Measurements from ENCODE around the gene GNAI3. TPM values are rescaled to one million over a fixed set of nuclear protein-coding genes. Genes with fewer than 3 reads are reported as not detected.

Gene GNAI3
- total and polyA plus RNA-seq, 2 donors (not counting 1 experiment from before 2014, with no cell fraction given) = 11.4 to 14.4 TPM

- DNase-seq (ENCODE audit: low read depth in 2 of 2) = no peak
- Histone ChIP-seq H3K36me3 (ENCODE audit: control insufficient read depth, insufficient read depth, low read length) (no peaks in the 10 kb centered on the region), H3K4me2 (ENCODE audit: extremely low read depth, insufficient read depth, low read length) (no peak overlapping the region), H3K9me3 (ENCODE audit: control insufficient read depth, insufficient read depth, low read depth, low read length) (no peaks in the 10 kb centered on the region), H3K9ac (ENCODE audit: insufficient read depth, low read length) (no peak overlapping the region), H3K79me2 (ENCODE audit: control insufficient read depth, insufficient read depth, low read length) (peaks cover 98% of the 10 kb centered on the region), H4K20me1 (ENCODE audit: control insufficient read depth, extremely low read depth, insufficient read depth, low read length) (no peaks in the 10 kb centered on the region), H3K4me3 (replicated peaks in 1 of 4; ENCODE audit: control extremely low read depth in 1 of 4, insufficient read depth in 1 of 4, low read depth in 3 of 4, low read length in 4 of 4) (no peak overlapping the region), H3K4me1 (ENCODE audit: control insufficient read depth, extremely low read depth, insufficient read depth, low read length) (peaks cover 6% of the 10 kb centered on the region), H3K27ac (ENCODE audit: insufficient read depth, low read length) (no peak overlapping the region), H3K27me3 (ENCODE audit: control insufficient read depth, insufficient read depth, low read length) (no peaks in the 10 kb centered on the region), H2AFZ (ENCODE audit: low read length) (no peak overlapping the region)
- TF ChIP-seq EZH2 (IDR thresholded peaks at IDR 0.05; ENCODE audit: low read length, missing control alignments) = no peak
- TF ChIP-seq CTCF (conservative IDR thresholded peaks at IDR 0.05 in 1 of 2, IDR thresholded peaks at IDR 0.05 in 1 of 2; ENCODE audit: low read depth in 1 of 2, low read length in 2 of 2) = no peak
Observed at GRCh38 chr1:109559995-109560394, 11.6 kb downstream of the GNAI3 start.

- no peak overlapping the region for H3K4me3 ChIP-seq (replicated peaks in 1 of 4; ENCODE audit: control extremely low read depth in 1 of 4, insufficient read depth in 1 of 4, low read depth in 3 of 4, low read length in 4 of 4)
- peaks cover 1% of the 10 kb centered on the region for H4K20me1 ChIP-seq (ENCODE audit: control insufficient read depth, extremely low read depth, insufficient read depth, low read length)
- no peaks in the 10 kb centered on the region for H3K27me3 ChIP-seq (ENCODE audit: control insufficient read depth, insufficient read depth, low read length)
- DNase-seq (ENCODE audit: low read depth in 2 of 2) = no peak
- TF ChIP-seq CTCF (conservative IDR thresholded peaks at IDR 0.05 in 1 of 2, IDR thresholded peaks at IDR 0.05 in 1 of 2; ENCODE audit: low read depth in 1 of 2, low read length in 2 of 2) (no peak), EZH2 (IDR thresholded peaks at IDR 0.05; ENCODE audit: low read length, missing control alignments) (no peak)
- no peaks in the 10 kb centered on the region for H3K9me3 ChIP-seq (ENCODE audit: control insufficient read depth, insufficient read depth, low read depth, low read length)
- no peak overlapping the region for H3K4me2 ChIP-seq (ENCODE audit: extremely low read depth, insufficient read depth, low read length)
- H3K9ac ChIP-seq (ENCODE audit: insufficient read depth, low read length) = no peak overlapping the region
- no peak overlapping the region for H3K27ac ChIP-seq (ENCODE audit: insufficient read depth, low read length)
- no peaks in the 10 kb centered on the region for H3K36me3 ChIP-seq (ENCODE audit: control insufficient read depth, insufficient read depth, low read length)
- peaks cover 99% of the 10 kb centered on the region for H3K79me2 ChIP-seq (ENCODE audit: control insufficient read depth, insufficient read depth, low read length)
- peaks cover 4% of the 10 kb centered on the region for H3K4me1 ChIP-seq (ENCODE audit: control insufficient read depth, extremely low read depth, insufficient read depth, low read length)
- H2AFZ ChIP-seq (ENCODE audit: low read length) = no peak overlapping the region
Observed at GRCh38 chr1:109564194-109564878, 15.9 kb downstream of the GNAI3 start.

GRCh38 chr1:109565241-109565640 lies 16.8 kb downstream of the GNAI3 start:
- Histone ChIP-seq H3K36me3 (ENCODE audit: control insufficient read depth, insufficient read depth, low read length) (no peaks in the 10 kb centered on the region), H3K27ac (ENCODE audit: insufficient read depth, low read length) (no peak overlapping the region), H3K9ac (ENCODE audit: insufficient read depth, low read length) (no peak overlapping the region), H3K9me3 (ENCODE audit: control insufficient read depth, insufficient read depth, low read depth, low read length) (no peaks in the 10 kb centered on the region), H2AFZ (ENCODE audit: low read length) (no peak overlapping the region), H3K79me2 (ENCODE audit: control insufficient read depth, insufficient read depth, low read length) (peaks cover 97% of the 10 kb centered on the region), H3K4me3 (replicated peaks in 1 of 4; ENCODE audit: control extremely low read depth in 1 of 4, insufficient read depth in 1 of 4, low read depth in 3 of 4, low read length in 4 of 4) (no peak overlapping the region), H3K27me3 (ENCODE audit: control insufficient read depth, insufficient read depth, low read length) (no peaks in the 10 kb centered on the region), H4K20me1 (ENCODE audit: control insufficient read depth, extremely low read depth, insufficient read depth, low read length) (peaks cover 1% of the 10 kb centered on the region), H3K4me2 (ENCODE audit: extremely low read depth, insufficient read depth, low read length) (no peak overlapping the region), H3K4me1 (ENCODE audit: control insufficient read depth, extremely low read depth, insufficient read depth, low read length) (peaks cover 3% of the 10 kb centered on the region)
- no peak for DNase-seq (ENCODE audit: low read depth in 2 of 2)
- no peak for TF ChIP-seq EZH2 (IDR thresholded peaks at IDR 0.05; ENCODE audit: low read length, missing control alignments)
- TF ChIP-seq CTCF (conservative IDR thresholded peaks at IDR 0.05 in 1 of 2, IDR thresholded peaks at IDR 0.05 in 1 of 2; ENCODE audit: low read depth in 1 of 2, low read length in 2 of 2) = no peak
